Type B pancreatic cell (in vitro differentiated cells): ENCODE measurements around the gene MAGEL2. TPM values are rescaled to one million over a fixed set of nuclear protein-coding genes. Genes with fewer than 3 reads are reported as not detected.
"Not testable (repeated sequence)": the region's sequence is repeated elsewhere in the genome, so short reads cannot be mapped to it uniquely, and the experiment has no call there.

Experiments
- DNase-seq: peaks from one replicate; pipeline ENCODE4 v3.0.0; 2021; ENCODE audit warnings: mixed read lengths; ENCODE audit not compliant: unreplicated experiment; ENCODE audit errors: extremely low spot score
- H3K27ac Mint-ChIP-seq: 2 replicates; pipeline ENCODE4 v1.8.0; 2021; ENCODE audit warnings: mild to moderate bottlenecking, mixed read lengths
- H3K27me3 Mint-ChIP-seq: 2 replicates; pipeline ENCODE4 v1.8.0; 2021; ENCODE audit warnings: mixed read lengths
- H3K36me3 Mint-ChIP-seq: 2 replicates; pipeline ENCODE4 v1.8.0; 2021; ENCODE audit warnings: mixed read lengths
- H3K4me1 Mint-ChIP-seq: one replicate; pipeline ENCODE4 v1.8.0; 2021; ENCODE audit warnings: mixed read lengths; ENCODE audit not compliant: unreplicated experiment
- H3K4me3 Mint-ChIP-seq: 2 replicates; pipeline ENCODE4 v1.8.0; 2021; ENCODE audit warnings: mild to moderate bottlenecking, mixed read lengths
- H3K9me3 Mint-ChIP-seq: 2 replicates; pipeline ENCODE4 v1.8.0; 2021; ENCODE audit warnings: mixed read lengths
- CTCF ChIP-seq: fragments of 200-600 bp; sonication (generic); conservative IDR thresholded peaks from 2 replicates; pipeline ENCODE4 v1.5.0; 2021; ENCODE audit warnings: antibody characterized with exemption, mild to moderate bottlenecking
- total RNA-seq: library from RNA; stranded (reverse); gene quantifications from 2 replicates; pipeline ENCODE4 v1.2.1, GENCODE V29; 2021; ENCODE audit warnings: low replicate concordance

MAGEL2 gene
- total RNA-seq, 1 donor from 2014 or later, result 8.2 TPM

GRCh38 chr15:23606226-23606625 is 41.4 kb downstream of the MAGEL2 start:
- Mint-ChIP-seq H3K27ac (no peak overlapping the region), H3K4me1 (no peaks in the 10 kb centered on the region), H3K9me3 (peaks cover 13% of the 10 kb centered on the region), H3K4me3 (no peak overlapping the region), H3K36me3 (no peaks in the 10 kb centered on the region), H3K27me3 (no peaks in the 10 kb centered on the region)
- DNase-seq, result no peak
- no peak for TF ChIP-seq CTCF

- Mint-ChIP-seq H3K27me3 (no peaks in the 10 kb centered on the region), H3K9me3 (peaks cover 4% of the 10 kb centered on the region), H3K4me1 (no peaks in the 10 kb centered on the region), H3K36me3 (no peaks in the 10 kb centered on the region), H3K27ac (no peak overlapping the region), H3K4me3 (no peak overlapping the region)
- no peak for DNase-seq
- TF ChIP-seq CTCF, result no peak
Measured at GRCh38 chr15:23602124-23602523, 45.5 kb downstream of the MAGEL2 start.

GRCh38 chr15:23599053-23599452 is 48.6 kb downstream of the MAGEL2 start:
- H3K27ac Mint-ChIP-seq, result no peak overlapping the region
- H3K9me3 Mint-ChIP-seq, result peaks cover 4% of the 10 kb centered on the region
- no peak for DNase-seq
- H3K4me3 Mint-ChIP-seq, result no peak overlapping the region
- no peaks in the 10 kb centered on the region for H3K36me3 Mint-ChIP-seq
- no peak for TF ChIP-seq CTCF
- no peaks in the 10 kb centered on the region for H3K4me1 Mint-ChIP-seq
- H3K27me3 Mint-ChIP-seq, result no peaks in the 10 kb centered on the region

GRCh38 chr15:23597278-23597677 is 50.4 kb downstream of the MAGEL2 start:
- H3K9me3 Mint-ChIP-seq, H3K27me3 Mint-ChIP-seq, H3K36me3 Mint-ChIP-seq, H3K4me3 Mint-ChIP-seq, H3K27ac Mint-ChIP-seq, H3K4me1 Mint-ChIP-seq, DNase-seq: not testable (repeated sequence)

- no peaks in the 10 kb centered on the region for H3K36me3 Mint-ChIP-seq
- no peaks in the 10 kb centered on the region for H3K27me3 Mint-ChIP-seq
- no peak overlapping the region for H3K27ac Mint-ChIP-seq
- no peaks in the 10 kb centered on the region for H3K9me3 Mint-ChIP-seq
- H3K4me3 Mint-ChIP-seq, result no peak overlapping the region
- DNase-seq, result no peak
- no peaks in the 10 kb centered on the region for H3K4me1 Mint-ChIP-seq
- no peak for TF ChIP-seq CTCF
Measured at GRCh38 chr15:23596736-23597135, 50.9 kb downstream of the MAGEL2 start.

- Mint-ChIP-seq H3K4me1 (no peaks in the 10 kb centered on the region), H3K9me3 (no peaks in the 10 kb centered on the region), H3K27ac (no peak overlapping the region), H3K36me3 (no peaks in the 10 kb centered on the region), H3K4me3 (no peak overlapping the region), H3K27me3 (no peaks in the 10 kb centered on the region)
- DNase-seq, result no peak
- no peak for TF ChIP-seq CTCF
Measured at GRCh38 chr15:23595368-23595767, 52.3 kb downstream of the MAGEL2 start.
